GM20431 (cell line): Measurements from ENCODE around the gene ZNF345.

Source experiments
- in situ Hi-C: fragments of 300-500 bp; cut with MseI, MboI; formaldehyde crosslinking; loops from one replicate; pipeline ENCODE4 v1.15.0; 2020; ENCODE audit warnings: low sequenced_read_pairs; ENCODE audit not compliant: unreplicated experiment

ZNF345 gene

DNA sequence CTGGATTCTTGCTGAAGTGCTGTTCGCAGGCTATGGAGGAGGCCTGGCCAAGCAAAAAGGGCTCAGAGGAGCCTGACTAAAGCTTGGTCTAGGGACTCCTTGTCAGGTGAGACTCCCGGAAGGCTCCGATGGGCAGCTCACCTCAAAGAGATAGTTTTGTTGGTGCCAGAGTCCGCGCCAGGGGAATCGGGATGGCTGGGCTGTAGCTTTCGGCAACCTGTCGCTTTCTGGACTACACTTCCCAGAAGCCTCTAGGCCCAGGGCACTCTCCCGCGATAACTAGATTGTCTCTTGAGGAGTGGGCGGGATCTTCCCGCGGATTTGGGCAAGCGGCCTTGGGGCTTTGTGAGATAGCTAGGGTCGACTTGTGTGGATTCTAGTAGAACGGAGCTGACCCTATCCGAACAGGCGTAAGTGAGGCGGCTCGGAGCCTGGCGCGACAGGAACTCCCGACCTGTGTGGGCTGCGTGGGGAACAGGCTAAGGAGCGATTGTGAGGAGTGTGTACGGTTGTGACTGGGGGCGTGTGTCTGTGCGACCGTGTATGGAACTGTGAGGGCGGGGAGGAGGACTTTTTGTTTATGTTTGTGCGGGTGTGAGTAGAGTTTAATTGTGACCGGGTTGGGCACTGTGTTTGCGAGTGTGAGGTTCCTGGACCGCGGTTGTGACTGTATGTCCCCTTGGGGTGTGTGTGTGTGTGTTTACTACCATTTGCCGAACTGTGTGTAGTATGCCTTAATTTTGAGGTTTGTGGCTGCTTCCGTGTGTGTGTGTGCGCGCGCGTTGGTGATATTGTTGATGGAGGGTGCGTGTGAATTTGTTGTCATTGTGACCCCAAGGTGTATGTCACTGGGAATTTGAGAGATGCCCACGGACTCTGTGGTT, at the start of gene ZNF345:
Gene ZNF345 (plus strand): TSS at position 318 of the 884 bp plus-strand sequence. CDS start 25,955 bp downstream, outside the sequence.
- in situ Hi-C loops, result no loop called here

DNA sequence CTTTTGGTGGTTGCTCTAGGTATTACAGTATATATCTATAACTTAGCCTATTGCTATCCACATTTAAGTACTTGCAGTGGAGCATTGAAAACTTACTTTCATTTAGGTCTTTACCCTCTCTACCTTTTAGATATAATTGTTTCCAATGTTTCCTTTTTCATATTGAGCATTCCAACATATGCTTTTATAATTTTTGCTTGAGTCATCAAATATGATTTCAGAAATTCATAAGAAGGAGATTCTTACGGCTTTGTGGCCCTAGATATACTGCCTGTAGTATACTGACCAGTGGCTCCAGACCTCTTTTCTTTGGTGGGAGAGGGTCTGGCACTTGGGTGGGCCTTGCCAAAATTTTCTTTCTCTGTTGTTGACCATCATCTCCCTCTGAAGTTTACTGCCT, 45.3 kb upstream of the ZNF345 start:
- in situ Hi-C loops, result no loop called here

DNA sequence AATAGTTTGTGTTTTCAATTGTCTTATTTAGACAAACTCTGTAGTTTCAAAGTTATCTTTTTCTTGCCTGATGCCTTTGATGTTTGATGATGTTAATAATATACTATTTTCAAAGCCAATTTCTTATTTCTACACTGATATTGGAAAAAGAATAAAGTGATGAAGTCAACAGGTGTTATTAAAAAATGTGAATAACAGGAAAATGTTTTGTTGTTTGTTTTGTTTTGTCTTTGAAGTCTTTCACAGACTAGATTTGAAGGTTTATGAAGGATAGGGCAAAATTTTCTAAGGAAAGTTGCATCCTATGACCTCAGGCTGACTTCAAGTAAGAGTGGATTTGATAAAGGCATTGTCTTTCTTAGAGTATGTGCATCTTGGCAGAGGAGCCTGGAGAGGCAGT, 43.6 kb upstream of the ZNF345 start:
- in situ Hi-C loops, result no loop called here

DNA sequence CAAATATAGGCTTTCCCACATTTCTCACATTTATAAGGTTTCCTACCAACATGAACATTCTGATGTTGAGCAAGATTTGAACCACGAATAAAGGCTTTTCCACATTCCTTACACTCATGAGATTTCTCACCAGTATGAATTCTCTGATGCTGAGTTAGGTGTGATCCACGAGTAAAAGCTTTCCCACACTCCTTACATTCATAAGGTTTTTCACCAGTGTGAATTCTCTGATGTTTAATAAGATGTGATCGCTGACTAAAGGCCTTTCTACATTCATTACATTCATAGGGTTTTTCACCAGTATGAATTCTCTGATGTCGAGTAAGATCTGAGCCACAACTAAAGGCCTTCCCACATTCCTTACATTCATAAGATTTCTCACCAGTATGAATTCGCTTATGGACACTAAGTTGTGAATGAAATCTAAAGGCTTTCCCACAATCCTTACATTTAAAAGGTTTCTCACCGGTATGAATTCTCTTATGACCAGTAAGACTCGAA, 31.5 kb upstream of the ZNF345 start:
- in situ Hi-C loops, result no loop called here

DNA sequence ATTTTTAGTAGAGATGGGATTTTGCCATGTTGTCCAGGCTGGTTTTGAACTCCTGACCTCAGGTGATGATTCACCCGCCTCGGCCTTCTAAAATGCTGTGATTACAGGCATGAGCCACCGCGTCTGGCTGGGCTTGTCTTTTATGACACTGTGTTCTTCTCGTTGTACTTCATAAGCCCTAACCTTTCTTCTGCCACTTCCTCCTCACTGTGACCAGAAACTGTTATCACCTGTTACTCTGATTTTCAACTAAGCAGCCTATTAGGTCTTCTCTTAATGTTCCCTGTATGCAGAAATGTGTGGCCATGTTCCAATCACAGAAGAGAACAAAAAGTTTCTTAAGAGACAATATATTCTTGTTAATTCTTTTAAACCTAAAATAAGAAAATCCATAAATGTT, 28.9 kb upstream of the ZNF345 start:
- in situ Hi-C loops, result no loop called here

- in situ Hi-C loops, result no loop called here
Observed at GRCh38 chr19:36833430-36833829, 17.2 kb upstream of the ZNF345 start.

DNA sequence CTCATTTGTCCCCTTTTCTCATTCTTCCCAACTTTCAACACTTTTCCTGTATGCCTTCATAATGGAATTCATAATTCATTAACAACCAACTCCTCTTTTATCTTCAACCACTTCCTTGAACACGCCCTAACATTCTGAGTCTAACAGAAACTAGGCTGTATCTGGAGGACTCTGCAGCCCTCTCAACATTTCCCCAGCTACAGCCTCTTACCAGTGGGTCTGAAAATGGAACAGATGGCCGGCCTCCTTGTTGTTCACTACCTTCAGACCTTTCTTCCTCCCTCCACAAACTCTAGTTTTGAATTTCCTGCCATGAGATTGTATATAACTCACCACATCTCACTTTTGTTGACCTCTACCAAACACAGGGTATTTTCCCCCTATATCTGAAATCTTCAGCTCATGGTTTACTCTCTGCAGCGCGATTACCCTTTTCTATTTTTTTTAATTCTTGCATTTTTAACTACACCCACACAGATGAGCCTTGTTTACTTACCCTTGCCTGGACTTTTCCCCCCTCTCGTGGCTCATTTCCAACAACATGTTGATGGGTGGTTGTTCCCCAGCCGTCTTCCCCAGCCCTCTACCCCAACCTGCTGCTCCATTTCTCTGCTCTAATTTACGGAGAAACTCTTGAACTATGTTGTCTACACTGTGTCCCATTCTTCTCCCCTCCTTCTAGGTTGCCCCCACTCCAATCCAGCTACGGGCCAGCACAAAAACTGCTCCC, 13.3 kb upstream of the ZNF345 start:
- in situ Hi-C loops, result no loop called here

DNA sequence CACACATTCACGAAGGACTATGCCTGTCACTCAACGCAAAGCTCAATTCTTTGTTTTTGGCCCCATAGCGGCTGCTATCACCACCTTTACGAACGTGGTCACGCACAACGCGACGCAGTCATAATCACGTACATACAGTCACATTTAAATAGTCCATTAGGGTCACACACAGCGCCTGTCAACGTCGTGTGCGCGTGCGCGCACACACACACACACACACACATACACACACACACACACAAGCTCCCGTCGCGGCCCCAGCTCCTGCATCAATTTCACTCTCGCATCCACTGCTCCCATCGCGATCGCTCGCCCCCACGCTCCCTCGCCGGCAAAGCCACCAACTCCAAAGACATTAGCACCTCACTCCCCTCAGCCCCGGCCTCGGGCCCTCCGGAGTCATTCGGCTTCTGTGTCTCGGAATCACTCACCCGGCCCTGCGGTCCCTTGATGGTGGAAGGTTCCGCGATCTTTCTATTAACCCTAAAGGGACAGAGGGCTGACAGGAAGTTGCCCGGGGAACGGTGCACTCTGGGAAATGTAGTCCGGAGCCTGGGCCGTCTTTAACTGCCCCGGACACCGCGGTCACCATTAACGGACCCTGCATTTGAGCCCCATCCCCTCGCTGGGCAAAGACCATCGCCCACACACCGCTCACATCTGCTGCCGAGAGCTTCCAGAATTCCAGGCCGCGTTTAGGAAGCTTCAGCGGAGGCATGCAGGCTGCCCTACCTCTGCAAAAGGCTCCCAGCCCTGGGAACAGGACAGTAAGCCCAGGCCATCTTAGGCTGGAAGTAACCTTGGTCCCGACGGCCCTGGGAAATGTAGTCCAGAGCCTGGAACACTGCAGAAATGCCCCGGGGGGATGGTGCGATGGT, 12.5 kb upstream of the ZNF345 start, which contains the start of gene ZNF790:
Gene ZNF790 (minus strand): TSS at position 482 of the 878 bp plus-strand sequence. CDS start 12,768 bp downstream, outside the sequence.
- in situ Hi-C loops, result no loop called here

DNA sequence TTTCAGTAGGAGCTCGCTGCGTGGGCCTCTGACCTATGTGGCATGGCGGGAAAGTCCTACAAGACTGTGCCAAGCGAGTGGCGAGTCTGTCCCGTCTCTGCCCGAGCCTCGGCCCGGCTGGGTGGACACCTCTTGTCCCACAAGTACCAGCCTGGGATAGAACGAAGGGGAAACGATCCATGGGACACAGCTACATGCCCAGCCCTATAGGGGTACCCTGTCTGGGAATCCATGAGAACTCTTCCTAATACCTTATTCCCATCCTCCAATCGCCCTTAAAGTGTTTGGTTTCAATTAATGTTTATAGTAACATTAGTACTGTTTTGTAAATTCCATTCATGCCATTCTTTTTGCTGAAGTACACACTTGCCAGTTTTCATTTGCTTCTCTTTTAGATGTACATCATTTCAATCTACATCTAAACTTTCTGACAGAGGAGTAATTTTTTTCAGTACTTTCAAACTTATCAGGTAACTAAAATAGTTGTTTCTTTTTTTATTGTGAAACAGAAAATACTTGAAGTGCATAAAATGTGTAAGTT, 11.8 kb upstream of the ZNF345 start:
- in situ Hi-C loops, result no loop called here

DNA sequence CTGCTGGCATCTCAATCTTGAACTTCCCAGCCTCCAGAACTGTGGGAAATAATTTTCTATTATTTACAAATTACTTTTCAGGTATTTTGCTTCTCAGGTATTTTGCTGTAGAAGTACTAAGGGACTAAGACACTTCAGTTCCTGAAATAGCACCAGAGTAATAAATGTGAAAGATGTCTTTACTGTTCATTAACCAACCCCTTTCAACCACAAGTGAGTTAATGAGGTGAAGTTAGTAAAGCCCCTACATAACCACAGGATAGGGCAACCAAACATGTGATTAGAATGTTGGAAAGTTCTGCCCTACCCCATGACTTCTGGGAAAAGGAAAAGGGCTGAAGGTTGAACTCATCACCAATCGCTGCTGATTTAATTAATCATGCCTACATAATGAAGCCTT, 2.7 kb upstream of the ZNF345 start:
- in situ Hi-C loops, result no loop called here

GRCh38 chr19:36849701-36850558, 746 bp upstream of the ZNF345 start:
- in situ Hi-C loops, result no loop called here

DNA sequence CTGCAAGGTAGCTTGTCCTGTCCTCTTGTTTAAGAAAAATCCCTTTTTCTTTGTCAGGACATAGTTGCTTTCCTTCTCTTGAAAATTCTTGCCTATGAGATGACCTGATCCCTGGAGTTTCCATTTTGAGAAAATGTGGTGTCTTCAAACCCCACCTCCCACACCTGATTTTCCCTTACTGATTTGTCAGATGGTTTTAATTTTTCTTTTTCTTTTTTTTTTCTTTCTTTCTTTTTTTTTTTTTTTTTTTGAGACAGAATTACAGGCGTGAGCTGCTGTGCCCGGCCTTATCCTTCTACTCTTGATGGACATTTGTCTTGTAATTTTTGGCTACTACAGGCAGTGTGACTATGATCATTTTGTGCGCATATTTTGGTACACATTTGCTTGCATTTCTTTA, 1.2 kb downstream of the ZNF345 start:
- in situ Hi-C loops, result no loop called here

GRCh38 chr19:36876993-36877938, 26.6 kb downstream of the ZNF345 start:
- in situ Hi-C loops, result no loop called here

GRCh38 chr19:36891768-36892357, 41.2 kb downstream of the ZNF345 start:
- in situ Hi-C loops, result no loop called here

DNA sequence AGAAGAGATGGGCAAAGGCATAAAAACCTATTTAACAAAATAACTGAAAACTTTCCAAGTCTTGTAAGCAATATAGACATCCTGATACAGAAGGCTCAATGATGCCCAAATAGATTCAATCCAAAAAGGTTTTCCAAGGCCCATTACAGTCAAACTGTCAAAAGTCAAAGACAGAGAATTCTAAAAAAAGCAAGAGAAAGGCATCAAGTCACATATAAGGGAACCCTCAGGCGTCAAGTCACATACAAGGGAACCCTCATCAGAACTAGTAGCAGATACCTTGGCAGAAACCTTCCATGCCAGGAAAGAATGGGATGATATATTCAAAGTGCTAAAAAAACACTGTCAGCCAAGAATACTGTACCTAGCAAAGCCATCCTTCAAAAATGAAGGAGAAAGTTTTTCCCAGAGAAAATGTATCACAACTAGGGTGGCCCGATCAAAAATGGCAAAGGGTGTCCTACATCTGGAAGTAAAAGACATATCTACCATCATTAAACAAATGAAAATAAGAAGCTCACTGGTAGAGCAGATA, 44.2 kb downstream of the ZNF345 start:
- in situ Hi-C loops, result no loop called here

GRCh38 chr19:36898422-36898821, 47.7 kb downstream of the ZNF345 start:
- in situ Hi-C loops, result no loop called here
